ENCODE measurements around the gene ANKRD40.

ANKRD40 gene

GRCh38 chr17:50692448-50693035, 15.2 kb downstream of the ANKRD40 start:
- no peak; the same call in 2 of the 3 replicates for ATAC-seq
- TF ChIP-seq CREB5 (CRISPR knock-in tag; IDR thresholded peaks at IDR 0.05; ENCODE audit: low read depth) (no peak), ZNF565 (CRISPR knock-in tag; conservative IDR thresholded peaks at IDR 0.05; ENCODE audit: low read depth) (no peak), ISL1 (CRISPR knock-in tag; IDR thresholded peaks at IDR 0.05) (peak; percentile 22; the same call in 1 of the 2 replicates)

GRCh38 chr17:50691550-50692447, 15.9 kb downstream of the ANKRD40 start:
- TF ChIP-seq ISL1 (CRISPR knock-in tag; IDR thresholded peaks at IDR 0.05) (no peak), TSHZ2 (CRISPR knock-in tag; IDR thresholded peaks at IDR 0.05) (no peak), PATZ1 (CRISPR knock-in tag; IDR thresholded peaks at IDR 0.05; ENCODE audit: borderline replicate concordance) (no peak), TCF4 (CRISPR knock-in tag; IDR thresholded peaks at IDR 0.05; ENCODE audit: borderline replicate concordance) (no peak)
- ATAC-seq: no peak

- no peak for ATAC-seq
Observed at GRCh38 chr17:50690887-50691549, 16.7 kb downstream of the ANKRD40 start.

GRCh38 chr17:50689956-50690886, 17.5 kb downstream of the ANKRD40 start:
- no peak for ATAC-seq
- TF ChIP-seq PATZ1 (CRISPR knock-in tag; IDR thresholded peaks at IDR 0.05; ENCODE audit: borderline replicate concordance) (no peak), ZFP30 (CRISPR knock-in tag; IDR thresholded peaks at IDR 0.05) (no peak), ZNF70 (CRISPR knock-in tag; IDR thresholded peaks at IDR 0.05) (peak; percentile 58; the same call in 1 of the 2 replicates), ESRRG (CRISPR knock-in tag; IDR thresholded peaks at IDR 0.05) (0 out of 2 replicates have a peak, but pooled peaks have one; percentile 54), TOX (CRISPR knock-in tag; IDR thresholded peaks at IDR 0.05; ENCODE audit: borderline replicate concordance) (no peak)

More at GRCh38 chr17:50690887-50691549, 16.7 kb downstream of the ANKRD40 start:
- no peak for TF ChIP-seq ESRRG (CRISPR knock-in tag; IDR thresholded peaks at IDR 0.05)
- no peak for TF ChIP-seq PPARA (CRISPR knock-in tag; IDR thresholded peaks at IDR 0.05; ENCODE audit: borderline replicate concordance)
- no peak for TF ChIP-seq ZNF70 (CRISPR knock-in tag; IDR thresholded peaks at IDR 0.05)
- TF ChIP-seq POU6F1 (CRISPR knock-in tag; IDR thresholded peaks at IDR 0.05; ENCODE audit: borderline replicate concordance, low read depth): no peak
- TF ChIP-seq ZNF565 (CRISPR knock-in tag; conservative IDR thresholded peaks at IDR 0.05; ENCODE audit: low read depth): no peak
- TF ChIP-seq BACH2 (CRISPR knock-in tag; IDR thresholded peaks at IDR 0.05; ENCODE audit: borderline replicate concordance): no peak
- no peak for TF ChIP-seq RARB (CRISPR knock-in tag; IDR thresholded peaks at IDR 0.05)

Data from SK-N-SH treated with all-trans-retinoic acid at 6 μM for 48 hours (cell line).